Liver (tissue), 9 donors: ENCODE measurements around the gene EMILIN1. TPM values are rescaled to one million over a fixed set of nuclear protein-coding genes. Genes with fewer than 3 reads are reported as not detected.

Source experiments
- DNase-seq: peaks from one replicate; pipeline ENCODE4 v3.0.0-alpha.2; 2017; ENCODE audit warnings: low spot score
- H3K27ac ChIP-seq, 2 donors: one replicate each; pipeline ENCODE4 v1.7.0; 2013; ENCODE audit warnings: inconsistent platforms in 2 of 2, low read length in 2 of 2, control low read depth in 1 of 2, low read depth in 1 of 2, mild to moderate bottlenecking in 1 of 2
- H3K27me3 ChIP-seq, 4 donors: one replicate each; pipeline versions ENCODE4 v1.6.1 to v1.7.0; 2013; ENCODE audit warnings: low read length in 3 of 4, inconsistent platforms in 1 of 4, mild to moderate bottlenecking in 1 of 4, moderate library complexity in 1 of 4; ENCODE audit not compliant: control insufficient read depth in 4 of 4, insufficient read depth in 4 of 4
- H3K36me3 ChIP-seq, 4 donors: one replicate each; pipeline versions ENCODE4 v1.6.1 to v1.7.0; 2013; ENCODE audit warnings: low read length in 3 of 4, mild to moderate bottlenecking in 3 of 4, low read depth in 1 of 4, moderate library complexity in 1 of 4; ENCODE audit not compliant: control insufficient read depth in 4 of 4, insufficient read depth in 3 of 4
- H3K4me1 ChIP-seq, 4 donors: one replicate each; pipeline versions ENCODE4 v1.6.1 to v1.7.0; 2013; ENCODE audit warnings: low read length in 3 of 4, mild to moderate bottlenecking in 3 of 4, moderate library complexity in 1 of 4; ENCODE audit not compliant: control insufficient read depth in 4 of 4, insufficient read depth in 4 of 4
- H3K4me3 ChIP-seq, 3 donors: one replicate each; pipeline versions ENCODE4 v1.6.1 to v1.7.0; 2013; ENCODE audit warnings: low read length in 3 of 3, control low read depth in 1 of 3, low read depth in 1 of 3, mild to moderate bottlenecking in 1 of 3
- H3K9ac ChIP-seq, 2 donors: one replicate each; pipeline ENCODE4 v1.7.0; 2013; ENCODE audit warnings: low read length in 2 of 2, mild to moderate bottlenecking in 2 of 2, moderate library complexity in 2 of 2, control low read depth in 1 of 2, low read depth in 1 of 2
- H3K9me3 ChIP-seq, 4 donors: one replicate each; pipeline versions ENCODE4 v1.6.1 to v1.7.0; 2013; ENCODE audit warnings: low read length in 3 of 4; ENCODE audit not compliant: control insufficient read depth in 4 of 4
- EGR1 ChIP-seq, 2 donors: IDR thresholded peaks; 2 replicates each; pipeline ENCODE4 v1.6.1; 2016 to 2018; ENCODE audit warnings: antibody characterized with exemption in 2 of 2, low read depth in 2 of 2
- FOXA1 ChIP-seq: IDR thresholded peaks from 2 replicates; pipeline ENCODE4 v1.6.1; 2016; ENCODE audit warnings: antibody characterized with exemption
- FOXA2 ChIP-seq: IDR thresholded peaks from 2 replicates; pipeline ENCODE4 v1.6.1; 2016; ENCODE audit warnings: antibody characterized with exemption
- GABPA ChIP-seq, 2 donors: IDR thresholded peaks in 1 of 2; conservative IDR thresholded peaks in 1 of 2; 2 replicates each; pipeline ENCODE4 v1.6.1; 2016; ENCODE audit warnings: antibody characterized with exemption in 2 of 2, mild to moderate bottlenecking in 1 of 2, moderate library complexity in 1 of 2
- HNF4A ChIP-seq, 2 donors: conservative IDR thresholded peaks; 2 replicates each; pipeline ENCODE4 v1.6.1; 2016; ENCODE audit warnings: antibody characterized with exemption in 2 of 2, mild to moderate bottlenecking in 2 of 2
- HNF4G ChIP-seq: IDR thresholded peaks from 2 replicates; pipeline ENCODE4 v1.6.1; 2016; ENCODE audit warnings: antibody characterized with exemption
- JUND ChIP-seq, 2 donors: IDR thresholded peaks; 2 replicates each; pipeline ENCODE4 v1.6.1; 2016; ENCODE audit warnings: antibody characterized with exemption in 2 of 2
- NR2F2 ChIP-seq: IDR thresholded peaks from 2 replicates; pipeline ENCODE4 v1.6.1; 2016; ENCODE audit warnings: antibody characterized with exemption
- RAD21 ChIP-seq, 2 donors: IDR thresholded peaks; 2 replicates each; pipeline ENCODE4 v1.6.1; 2016; ENCODE audit warnings: antibody characterized with exemption in 2 of 2, mild to moderate bottlenecking in 2 of 2
- RXRA ChIP-seq, 2 donors: IDR thresholded peaks; 2 replicates each; pipeline ENCODE4 v1.6.1; 2017 to 2018; ENCODE audit warnings: antibody characterized with exemption in 2 of 2, mild to moderate bottlenecking in 1 of 2
- SP1 ChIP-seq: IDR thresholded peaks from 2 replicates; pipeline ENCODE4 v1.6.1; 2018; ENCODE audit warnings: antibody characterized with exemption, mild to moderate bottlenecking
- TAF1 ChIP-seq: conservative IDR thresholded peaks from 2 replicates; pipeline ENCODE4 v1.6.1; 2016; ENCODE audit warnings: antibody characterized with exemption, mild to moderate bottlenecking
- YY1 ChIP-seq: IDR thresholded peaks from 2 replicates; pipeline ENCODE4 v1.6.1; 2016; ENCODE audit warnings: antibody characterized with exemption, mild to moderate bottlenecking
- WGBS: extraction: QIAGEN DNeasy Blood & Tissue Kit; methylation state at CpG from one replicate; pipeline ENCODE4 v1.1.7; 2013; 5-methylcytosine and 5-hydroxymethylcytosine counted together
- polyA plus RNA-seq, 2 donors: library from polyadenylated mRNA; stranded (reverse) in 1 of 2; unstranded in 1 of 2; fragments of 200-250 nt in 1 of 2; fragments of >200 nt in 1 of 2; fragmentation: Nextera tagmentation in 1 of 2; extraction: Ambion mirVana in 1 of 2; gene quantifications; one replicate each; pipeline versions ENCODE4 v1.2.1 to v1.2.3, GENCODE V29; 2013 to 2015
- total RNA-seq, 2 donors: library from RNA; depleted of rRNA; stranded (reverse); fragments of >200 nt; gene quantifications; one replicate each; pipeline ENCODE4 v1.2.3, GENCODE V29; 2014
- TF ChIP-seq, protein P1 (sequence below): IDR thresholded peaks from 2 replicates; pipeline ENCODE4 v1.6.1; 2016; ENCODE audit warnings: antibody characterized with exemption
- TF ChIP-seq, protein P2 (sequence below): IDR thresholded peaks from 2 replicates; pipeline ENCODE4 v1.6.1; 2016; ENCODE audit warnings: antibody characterized with exemption
- TF ChIP-seq, protein P3 (sequence below): IDR thresholded peaks from 2 replicates; pipeline ENCODE4 v1.6.1; 2016; ENCODE audit warnings: antibody characterized with exemption, mild to moderate bottlenecking
- TF ChIP-seq, protein P4 (sequence below): fragments of 150-350 bp; IDR thresholded peaks from 2 replicates; pipeline ENCODE4 v1.5.1; 2017; ENCODE audit warnings: improper control_type of control experiment, low read depth, low read length; ENCODE audit not compliant: missing input control
- TF ChIP-seq, protein P5 (sequence below): IDR thresholded peaks from 2 replicates; pipeline ENCODE4 v1.6.1; 2016; ENCODE audit warnings: antibody characterized with exemption
- donor health status: healthy.
- donor health status: healthy.
- donor health status: healthy.
- donor health status: healthy.
- donor health status: healthy.

EMILIN1 gene
- total and polyA plus RNA-seq, 4 donors = 3.4 to 26.1 (median 24.0) TPM

DNA sequence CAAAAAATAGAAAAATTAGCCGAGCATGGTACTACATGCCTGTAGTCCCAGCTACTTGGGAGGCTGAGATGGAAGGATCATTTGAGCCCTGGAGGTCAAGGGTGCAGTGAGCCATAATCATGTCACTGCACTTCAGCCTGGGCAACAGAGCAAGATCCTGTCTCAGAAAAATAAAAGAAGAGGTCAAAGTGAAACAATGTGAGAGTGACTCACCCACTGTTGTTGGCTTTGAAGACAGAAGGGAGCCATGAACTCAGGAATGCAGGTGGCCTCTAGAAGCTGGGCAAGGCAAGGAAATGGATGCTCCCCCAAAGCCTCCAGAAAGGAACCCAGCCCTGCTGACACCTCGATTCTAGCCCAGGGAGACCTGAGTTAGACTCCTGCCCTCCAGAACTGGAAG lies 49.4 kb upstream of the EMILIN1 start:
- H3K4me3 ChIP-seq = no peak overlapping the region
- no peak overlapping the region for H3K9ac ChIP-seq
- no peaks in the 10 kb centered on the region for H3K27me3 ChIP-seq
- TF ChIP-seq, protein P1, sequence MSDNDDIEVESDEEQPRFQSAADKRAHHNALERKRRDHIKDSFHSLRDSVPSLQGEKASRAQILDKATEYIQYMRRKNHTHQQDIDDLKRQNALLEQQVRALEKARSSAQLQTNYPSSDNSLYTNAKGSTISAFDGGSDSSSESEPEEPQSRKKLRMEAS = no peak
- no peak for TF ChIP-seq FOXA1
- TF ChIP-seq, protein P2, sequence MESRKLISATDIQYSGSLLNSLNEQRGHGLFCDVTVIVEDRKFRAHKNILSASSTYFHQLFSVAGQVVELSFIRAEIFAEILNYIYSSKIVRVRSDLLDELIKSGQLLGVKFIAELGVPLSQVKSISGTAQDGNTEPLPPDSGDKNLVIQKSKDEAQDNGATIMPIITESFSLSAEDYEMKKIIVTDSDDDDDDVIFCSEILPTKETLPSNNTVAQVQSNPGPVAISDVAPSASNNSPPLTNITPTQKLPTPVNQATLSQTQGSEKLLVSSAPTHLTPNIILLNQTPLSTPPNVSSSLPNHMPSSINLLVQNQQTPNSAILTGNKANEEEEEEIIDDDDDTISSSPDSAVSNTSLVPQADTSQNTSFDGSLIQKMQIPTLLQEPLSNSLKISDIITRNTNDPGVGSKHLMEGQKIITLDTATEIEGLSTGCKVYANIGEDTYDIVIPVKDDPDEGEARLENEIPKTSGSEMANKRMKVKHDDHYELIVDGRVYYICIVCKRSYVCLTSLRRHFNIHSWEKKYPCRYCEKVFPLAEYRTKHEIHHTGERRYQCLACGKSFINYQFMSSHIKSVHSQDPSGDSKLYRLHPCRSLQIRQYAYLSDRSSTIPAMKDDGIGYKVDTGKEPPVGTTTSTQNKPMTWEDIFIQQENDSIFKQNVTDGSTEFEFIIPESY = no peak
- no peak for TF ChIP-seq HNF4A (conservative IDR thresholded peaks at IDR 0.05)
- no peak for TF ChIP-seq EGR1 (IDR thresholded peaks at IDR 0.05; ENCODE audit: low read depth in 2 of 2)
- TF ChIP-seq YY1 = no peak
- no peak for TF ChIP-seq TAF1
- no peak for TF ChIP-seq SP1
- no peak for TF ChIP-seq NR2F2
- TF ChIP-seq JUND (IDR thresholded peaks at IDR 0.05) = no peak
- TF ChIP-seq HNF4G = no peak
- 93% methylated on average over 2 of the region's 2 CpGs for WGBS
- no peaks in the 10 kb centered on the region for H3K9me3 ChIP-seq
- H3K36me3 ChIP-seq = peaks cover 5 to 26% (median 6%) of the 10 kb centered on the region in 4 donors
- DNase-seq = no peak
- peaks cover 2 to 14% (median 8%) of the 10 kb centered on the region in 4 donors for H3K4me1 ChIP-seq
- no peak overlapping the region for H3K27ac ChIP-seq

- Histone ChIP-seq H3K4me3 (peak within 1 kb of the TSS; percentile 85 to 90 (median 88)), H3K9ac (peak within 1 kb of the TSS; percentile 58 to 88), H3K36me3 (peaks cover 6 to 32% (median 23%) of the 10 kb centered on the region in 4 donors), H3K27ac (peak within 1 kb of the TSS; percentile 77 to 80), H3K9me3 (no peaks in the 10 kb centered on the region), H3K27me3 (no peaks in the 10 kb centered on the region), H3K4me1 (peaks cover 2 to 16% (median 11%) of the 10 kb centered on the region in 4 donors)
- under 1% methylated on average over 76 of the region's 76 CpGs for WGBS
- TF ChIP-seq NR2F2 (no peak), YY1 (peak; percentile 56), RXRA (IDR thresholded peaks at IDR 0.05) (no peak), TAF1 (no peak), GABPA (IDR thresholded peaks at IDR 0.05 in 1 of 2, conservative IDR thresholded peaks at IDR 0.05 in 1 of 2) (peak in 1 of 2 donors; percentile 70), SP1 (peak; percentile 7), HNF4A (conservative IDR thresholded peaks at IDR 0.05) (no peak), JUND (IDR thresholded peaks at IDR 0.05) (no peak), FOXA2 (peak; percentile 4), HNF4G (no peak), RAD21 (IDR thresholded peaks at IDR 0.05) (no peak), FOXA1 (no peak), EGR1 (IDR thresholded peaks at IDR 0.05; ENCODE audit: low read depth in 2 of 2) (no peak)
- TF ChIP-seq, protein P3, sequence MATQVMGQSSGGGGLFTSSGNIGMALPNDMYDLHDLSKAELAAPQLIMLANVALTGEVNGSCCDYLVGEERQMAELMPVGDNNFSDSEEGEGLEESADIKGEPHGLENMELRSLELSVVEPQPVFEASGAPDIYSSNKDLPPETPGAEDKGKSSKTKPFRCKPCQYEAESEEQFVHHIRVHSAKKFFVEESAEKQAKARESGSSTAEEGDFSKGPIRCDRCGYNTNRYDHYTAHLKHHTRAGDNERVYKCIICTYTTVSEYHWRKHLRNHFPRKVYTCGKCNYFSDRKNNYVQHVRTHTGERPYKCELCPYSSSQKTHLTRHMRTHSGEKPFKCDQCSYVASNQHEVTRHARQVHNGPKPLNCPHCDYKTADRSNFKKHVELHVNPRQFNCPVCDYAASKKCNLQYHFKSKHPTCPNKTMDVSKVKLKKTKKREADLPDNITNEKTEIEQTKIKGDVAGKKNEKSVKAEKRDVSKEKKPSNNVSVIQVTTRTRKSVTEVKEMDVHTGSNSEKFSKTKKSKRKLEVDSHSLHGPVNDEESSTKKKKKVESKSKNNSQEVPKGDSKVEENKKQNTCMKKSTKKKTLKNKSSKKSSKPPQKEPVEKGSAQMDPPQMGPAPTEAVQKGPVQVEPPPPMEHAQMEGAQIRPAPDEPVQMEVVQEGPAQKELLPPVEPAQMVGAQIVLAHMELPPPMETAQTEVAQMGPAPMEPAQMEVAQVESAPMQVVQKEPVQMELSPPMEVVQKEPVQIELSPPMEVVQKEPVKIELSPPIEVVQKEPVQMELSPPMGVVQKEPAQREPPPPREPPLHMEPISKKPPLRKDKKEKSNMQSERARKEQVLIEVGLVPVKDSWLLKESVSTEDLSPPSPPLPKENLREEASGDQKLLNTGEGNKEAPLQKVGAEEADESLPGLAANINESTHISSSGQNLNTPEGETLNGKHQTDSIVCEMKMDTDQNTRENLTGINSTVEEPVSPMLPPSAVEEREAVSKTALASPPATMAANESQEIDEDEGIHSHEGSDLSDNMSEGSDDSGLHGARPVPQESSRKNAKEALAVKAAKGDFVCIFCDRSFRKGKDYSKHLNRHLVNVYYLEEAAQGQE = no peak
- TF ChIP-seq, protein P2 = no peak
- TF ChIP-seq, protein P1 = no peak
- TF ChIP-seq, protein P4, sequence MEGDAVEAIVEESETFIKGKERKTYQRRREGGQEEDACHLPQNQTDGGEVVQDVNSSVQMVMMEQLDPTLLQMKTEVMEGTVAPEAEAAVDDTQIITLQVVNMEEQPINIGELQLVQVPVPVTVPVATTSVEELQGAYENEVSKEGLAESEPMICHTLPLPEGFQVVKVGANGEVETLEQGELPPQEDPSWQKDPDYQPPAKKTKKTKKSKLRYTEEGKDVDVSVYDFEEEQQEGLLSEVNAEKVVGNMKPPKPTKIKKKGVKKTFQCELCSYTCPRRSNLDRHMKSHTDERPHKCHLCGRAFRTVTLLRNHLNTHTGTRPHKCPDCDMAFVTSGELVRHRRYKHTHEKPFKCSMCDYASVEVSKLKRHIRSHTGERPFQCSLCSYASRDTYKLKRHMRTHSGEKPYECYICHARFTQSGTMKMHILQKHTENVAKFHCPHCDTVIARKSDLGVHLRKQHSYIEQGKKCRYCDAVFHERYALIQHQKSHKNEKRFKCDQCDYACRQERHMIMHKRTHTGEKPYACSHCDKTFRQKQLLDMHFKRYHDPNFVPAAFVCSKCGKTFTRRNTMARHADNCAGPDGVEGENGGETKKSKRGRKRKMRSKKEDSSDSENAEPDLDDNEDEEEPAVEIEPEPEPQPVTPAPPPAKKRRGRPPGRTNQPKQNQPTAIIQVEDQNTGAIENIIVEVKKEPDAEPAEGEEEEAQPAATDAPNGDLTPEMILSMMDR = no peak
- TF ChIP-seq, protein P5, sequence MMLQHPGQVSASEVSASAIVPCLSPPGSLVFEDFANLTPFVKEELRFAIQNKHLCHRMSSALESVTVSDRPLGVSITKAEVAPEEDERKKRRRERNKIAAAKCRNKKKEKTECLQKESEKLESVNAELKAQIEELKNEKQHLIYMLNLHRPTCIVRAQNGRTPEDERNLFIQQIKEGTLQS = no peak
- peak; percentile 87 for DNase-seq
These were observed 45.7 kb upstream of the EMILIN1 start, which contains the start of gene TMEM214 for GRCh38 chr2:27032495-27033252. Gene TMEM214 (plus strand): TSS chr2:27032965. CDS start chr2:27033016, 51 bp downstream.
